T-helper 17 cell (primary cell): Measurements from ENCODE around the gene PPP3R1. TPM values are rescaled to one million over a fixed set of nuclear protein-coding genes. Genes with fewer than 3 reads are reported as not detected.

Experiments used
- ATAC-seq: fragments of 150-1000 bp; cut with Tn5 transposase; 2 replicates; pipeline ENCODE4 v1.10.0; 2021; ENCODE audit warnings: mild to moderate bottlenecking, moderate library complexity
- DNase-seq, 3 donors: peaks; one replicate each; pipeline versions ENCODE4 v3.0.0 to v3.0.0-alpha.2; 2020 to 2021
- H3K9me3 ChIP-seq: one replicate; pipeline ENCODE4 v1.7.0; 2013; ENCODE audit warnings: low read length, mild to moderate bottlenecking; ENCODE audit not compliant: control insufficient read depth, poor library complexity, severe bottlenecking
- H3K27ac Mint-ChIP-seq: one replicate; pipeline ENCODE4 v1.8.0; 2022; ENCODE audit warnings: mild to moderate bottlenecking, moderate library complexity, mixed read lengths
- H3K27me3 Mint-ChIP-seq: one replicate; pipeline ENCODE4 v1.8.0; 2022; ENCODE audit warnings: mixed read lengths
- H3K36me3 Mint-ChIP-seq: one replicate; pipeline ENCODE4 v1.8.0; 2022; ENCODE audit warnings: low read depth, mixed read lengths
- H3K4me1 Mint-ChIP-seq: one replicate; pipeline ENCODE4 v1.8.0; 2022; ENCODE audit warnings: mild to moderate bottlenecking, mixed read lengths
- H3K4me3 Mint-ChIP-seq: one replicate; pipeline ENCODE4 v1.8.0; 2022; ENCODE audit warnings: mild to moderate bottlenecking, moderate library complexity, mixed read lengths
- total RNA-seq, 4 donors: library from RNA in 2 of 4; stranded (reverse) in 2 of 4; gene quantifications; one replicate each; pipeline ENCODE4 v1.2.3 and lab custom pipeline; 2022 to 2026

The PPP3R1 gene
- total RNA-seq, 2 donors from 2014 or later, result 60.3 to 83.9 TPM

- Mint-ChIP-seq H3K4me3 (no peak overlapping the region), H3K27ac (peak overlapping the region; percentile 78), H3K4me1 (peaks cover 12% of the 10 kb centered on the region), H3K27me3 (no peaks in the 10 kb centered on the region), H3K36me3 (peaks cover 7% of the 10 kb centered on the region)
- H3K9me3 ChIP-seq, result no peaks in the 10 kb centered on the region
- ATAC-seq, result no peak
- no peak for DNase-seq
Measured at GRCh38 chr2:68167186-68167585, 85.1 kb downstream of the PPP3R1 start.

GRCh38 chr2:68163641-68164040 lies 88.7 kb downstream of the PPP3R1 start:
- H3K9me3 ChIP-seq, result no peaks in the 10 kb centered on the region
- H3K27me3 Mint-ChIP-seq, result no peaks in the 10 kb centered on the region
- ATAC-seq (no peak), DNase-seq (no peak)
- H3K27ac Mint-ChIP-seq, result peak overlapping the region; percentile 37
- peaks cover 15% of the 10 kb centered on the region for H3K36me3 Mint-ChIP-seq
- H3K4me3 Mint-ChIP-seq, result no peak overlapping the region
- peaks cover 25% of the 10 kb centered on the region for H3K4me1 Mint-ChIP-seq

GRCh38 chr2:68158134-68158447 lies 94.2 kb downstream of the PPP3R1 start:
- H3K9me3 ChIP-seq, result no peaks in the 10 kb centered on the region
- DNase-seq (no peak), ATAC-seq (no peak)
- Mint-ChIP-seq H3K27me3 (no peaks in the 10 kb centered on the region), H3K36me3 (peaks cover 11% of the 10 kb centered on the region), H3K27ac (peak overlapping the region; percentile 100), H3K4me1 (peaks cover 33% of the 10 kb centered on the region), H3K4me3 (peak overlapping the region; percentile 99)

GRCh38 chr2:68157402-68158133 lies 94.8 kb downstream of the PPP3R1 start, which contains the start of gene PNO1:
Gene PNO1, plus strand, starts transcription at chr2:68157888. Its CDS starts 47 bp downstream, at chr2:68157935.
- Mint-ChIP-seq H3K4me3 (peak within 1 kb of the TSS; percentile 99), H3K36me3 (peaks cover 11% of the 10 kb centered on the region), H3K4me1 (peaks cover 35% of the 10 kb centered on the region), H3K27me3 (no peaks in the 10 kb centered on the region), H3K27ac (peak within 1 kb of the TSS; percentile 100)
- H3K9me3 ChIP-seq, result no peaks in the 10 kb centered on the region
- ATAC-seq (peak; percentile 93), DNase-seq (peak; percentile 87 to 95 (median 93))

DNA sequence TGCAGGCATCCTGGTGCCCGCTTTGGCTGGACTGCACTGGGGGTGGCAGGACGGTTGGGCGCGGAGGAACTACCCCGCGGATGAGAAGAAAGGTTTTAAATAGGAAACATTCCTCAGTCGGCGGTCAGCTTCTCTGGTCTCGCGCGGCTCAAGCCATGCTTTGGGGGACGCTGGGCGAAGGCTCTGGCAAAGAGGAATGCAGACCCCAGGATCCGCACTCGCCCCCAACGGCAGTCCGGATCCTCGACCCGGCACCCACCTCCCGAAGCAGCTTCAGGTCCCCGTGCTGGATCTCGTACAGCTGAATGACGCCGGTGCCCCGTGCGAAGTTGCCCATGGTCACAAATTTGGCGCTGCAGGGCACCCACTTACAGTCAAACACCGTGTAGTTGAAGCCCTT lies 95.3 kb downstream of the PPP3R1 start:
- ATAC-seq, result peak; percentile 55

DNA sequence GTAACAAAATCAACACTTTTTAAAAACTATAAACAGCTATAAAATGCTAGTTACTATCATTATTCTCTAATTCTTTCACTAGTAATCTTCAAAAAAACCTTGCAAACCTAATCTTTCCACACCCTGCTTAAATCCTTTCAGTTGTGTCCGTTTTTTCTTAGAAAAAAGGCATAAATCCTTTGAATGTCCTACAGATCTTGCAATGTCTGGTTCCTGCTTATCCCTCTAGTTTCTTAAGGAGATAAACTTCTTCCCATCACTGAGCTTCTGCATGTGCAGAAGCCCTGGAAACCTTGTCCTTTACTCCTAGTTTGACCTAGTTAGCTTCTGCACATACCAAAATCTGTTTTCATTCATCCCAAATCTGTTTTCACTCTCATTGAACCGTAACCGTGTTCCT lies 95.9 kb downstream of the PPP3R1 start:
- Mint-ChIP-seq H3K4me1 (peaks cover 40% of the 10 kb centered on the region), H3K36me3 (peaks cover 9% of the 10 kb centered on the region), H3K27me3 (no peaks in the 10 kb centered on the region), H3K4me3 (peak overlapping the region; percentile 99), H3K27ac (peak overlapping the region; percentile 100)
- DNase-seq, result no peak
- ATAC-seq, result no peak
- H3K9me3 ChIP-seq, result no peaks in the 10 kb centered on the region

More for the DNA sequence above, 95.3 kb downstream of the PPP3R1 start:
- peak overlapping the region; percentile 99 for H3K4me3 Mint-ChIP-seq
- H3K36me3 Mint-ChIP-seq, result peaks cover 9% of the 10 kb centered on the region
- H3K4me1 Mint-ChIP-seq, result peaks cover 37% of the 10 kb centered on the region
- peak overlapping the region; percentile 100 for H3K27ac Mint-ChIP-seq
- H3K27me3 Mint-ChIP-seq, result no peaks in the 10 kb centered on the region
- no peak for DNase-seq
- H3K9me3 ChIP-seq, result no peaks in the 10 kb centered on the region

GRCh38 chr2:68155618-68156017 lies 96.7 kb downstream of the PPP3R1 start:
- DNase-seq (no peak), ATAC-seq (no peak)
- no peaks in the 10 kb centered on the region for H3K9me3 ChIP-seq
- Mint-ChIP-seq H3K36me3 (peaks cover 5% of the 10 kb centered on the region), H3K4me1 (peaks cover 38% of the 10 kb centered on the region), H3K27ac (no peak overlapping the region), H3K4me3 (peak overlapping the region; percentile 61), H3K27me3 (no peaks in the 10 kb centered on the region)

GRCh38 chr2:68152681-68153347 lies 99.5 kb downstream of the PPP3R1 start:
- Mint-ChIP-seq H3K36me3 (peaks cover 2% of the 10 kb centered on the region), H3K4me3 (no peak overlapping the region), H3K27me3 (no peaks in the 10 kb centered on the region), H3K27ac (no peak overlapping the region), H3K4me1 (peaks cover 30% of the 10 kb centered on the region)
- no peak for DNase-seq
- H3K9me3 ChIP-seq, result no peaks in the 10 kb centered on the region
- no peak for ATAC-seq

DNA sequence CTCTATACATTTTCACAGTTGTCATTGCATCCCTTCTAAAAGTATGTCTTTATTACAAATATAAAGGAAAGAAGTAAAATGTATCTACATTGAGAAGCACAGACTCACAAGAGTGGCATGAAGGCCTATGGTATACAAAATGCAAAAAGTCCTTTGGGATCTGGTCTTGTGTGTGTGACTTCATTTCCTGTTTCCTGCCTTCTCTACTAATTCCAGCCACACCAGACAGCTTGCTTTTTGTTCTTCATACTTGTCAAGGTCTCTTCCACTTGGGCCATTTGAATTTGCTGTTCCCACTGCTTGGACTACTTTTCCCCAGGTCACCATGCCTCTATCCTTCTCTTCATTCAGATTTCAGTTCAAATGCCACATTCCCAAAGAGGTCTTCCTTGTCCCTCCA lies 101.3 kb downstream of the PPP3R1 start:
- DNase-seq (no peak), ATAC-seq (no peak)
- Mint-ChIP-seq H3K4me1 (peaks cover 20% of the 10 kb centered on the region), H3K4me3 (no peak overlapping the region), H3K27ac (no peak overlapping the region), H3K27me3 (no peaks in the 10 kb centered on the region), H3K36me3 (no peaks in the 10 kb centered on the region)
- no peaks in the 10 kb centered on the region for H3K9me3 ChIP-seq

DNA sequence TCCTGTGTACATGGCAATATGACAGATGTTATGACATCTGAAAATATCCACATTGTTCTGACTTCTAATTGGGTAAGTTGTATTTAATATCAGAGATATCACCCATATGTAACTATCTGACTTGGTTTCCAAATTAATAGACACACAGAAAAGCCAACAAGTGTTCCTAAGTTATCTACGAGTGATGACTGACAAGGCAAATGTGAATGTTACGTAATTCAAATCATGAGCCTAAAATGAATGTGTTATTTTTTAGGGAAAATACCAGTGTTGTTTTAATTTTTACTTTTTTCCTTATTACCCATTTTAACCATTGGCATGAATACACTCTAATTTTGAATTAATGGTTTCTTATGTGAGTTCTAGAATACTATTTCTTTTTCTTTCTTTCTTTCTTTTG lies 110.5 kb downstream of the PPP3R1 start:
- H3K27me3 Mint-ChIP-seq, result no peaks in the 10 kb centered on the region
- ATAC-seq, result no peak
- peaks cover 3% of the 10 kb centered on the region for H3K36me3 Mint-ChIP-seq
- H3K4me3 Mint-ChIP-seq, result no peak overlapping the region
- H3K4me1 Mint-ChIP-seq, result peaks cover 4% of the 10 kb centered on the region
- H3K27ac Mint-ChIP-seq, result no peak overlapping the region
- H3K9me3 ChIP-seq, result no peaks in the 10 kb centered on the region
- DNase-seq, result no peak

DNA sequence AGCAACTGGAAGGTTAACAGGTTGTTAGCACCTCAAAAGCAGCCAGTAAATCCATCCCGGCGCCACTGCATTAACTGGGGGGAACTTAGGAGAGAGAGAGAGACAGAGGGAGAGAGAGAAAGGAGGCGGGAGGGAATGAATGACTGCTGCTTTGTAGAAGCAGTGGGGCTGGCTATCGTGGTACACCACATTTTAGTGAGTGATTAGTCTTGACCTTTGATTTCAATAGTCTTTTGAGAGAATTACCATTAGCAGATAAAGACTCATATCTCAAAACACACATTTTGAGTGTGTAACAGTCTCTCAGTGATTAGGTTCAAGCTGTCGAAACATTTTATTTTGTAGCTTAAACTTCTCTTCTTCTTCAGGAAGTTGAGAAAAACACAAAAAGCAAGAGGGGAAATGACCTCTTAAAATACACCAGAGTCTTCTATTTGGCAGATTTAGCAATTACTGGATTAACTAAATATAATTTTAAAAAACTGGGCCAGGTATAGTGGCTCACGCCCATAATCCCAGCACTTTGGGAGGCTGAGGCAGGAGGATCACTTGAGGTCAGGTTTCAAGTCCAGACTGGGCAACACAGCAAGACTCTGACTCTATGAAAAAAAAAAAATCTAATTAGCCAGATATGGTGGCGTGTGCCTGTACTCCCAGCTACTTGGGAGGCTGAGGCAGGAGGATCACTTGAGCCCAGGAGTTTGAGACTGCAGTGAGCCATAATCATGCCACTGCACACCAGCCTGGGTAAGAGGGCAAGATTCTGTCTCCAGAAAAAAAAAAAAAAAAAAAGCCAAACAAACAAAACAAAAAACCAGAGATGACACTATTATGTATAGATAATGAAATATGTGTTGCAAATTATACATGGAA lies 116.6 kb downstream of the PPP3R1 start:
- H3K27me3 Mint-ChIP-seq, result no peaks in the 10 kb centered on the region
- peaks cover 2% of the 10 kb centered on the region for H3K36me3 Mint-ChIP-seq
- no peaks in the 10 kb centered on the region for H3K9me3 ChIP-seq
- DNase-seq (no peak), ATAC-seq (no peak)
- H3K4me1 Mint-ChIP-seq, result peaks cover 6% of the 10 kb centered on the region
- no peak overlapping the region for H3K4me3 Mint-ChIP-seq
- H3K27ac Mint-ChIP-seq, result peak overlapping the region; percentile 54

GRCh38 chr2:68134554-68134953 lies 117.8 kb downstream of the PPP3R1 start:
- no peak overlapping the region for H3K27ac Mint-ChIP-seq
- peaks cover 2% of the 10 kb centered on the region for H3K4me1 Mint-ChIP-seq
- H3K36me3 Mint-ChIP-seq, result peaks cover 2% of the 10 kb centered on the region
- ATAC-seq (no peak), DNase-seq (no peak)
- H3K9me3 ChIP-seq, result no peaks in the 10 kb centered on the region
- no peaks in the 10 kb centered on the region for H3K27me3 Mint-ChIP-seq
- no peak overlapping the region for H3K4me3 Mint-ChIP-seq

- Mint-ChIP-seq H3K27ac (no peak overlapping the region), H3K36me3 (peaks cover 2% of the 10 kb centered on the region), H3K4me3 (no peak overlapping the region), H3K27me3 (no peaks in the 10 kb centered on the region), H3K4me1 (peaks cover 2% of the 10 kb centered on the region)
- DNase-seq (no peak), ATAC-seq (no peak)
- H3K9me3 ChIP-seq, result no peaks in the 10 kb centered on the region
Measured at GRCh38 chr2:68134120-68134519, 118.2 kb downstream of the PPP3R1 start.
